K562 (cell line): ENCODE data around the gene AQP11. TPM values are rescaled to one million over a fixed set of nuclear protein-coding genes. Genes with fewer than 3 reads are reported as not detected.
A peak's percentile ranks its signal among the peaks of the same experiment; 100 is the strongest.

Experiments
- CLOCK ChIP-seq: fragments of 250-450 bp; sonication (Bioruptor Pico); IDR thresholded peaks from 2 replicates; pipeline ENCODE4 v1.4.0; 2020; ENCODE audit warnings: mild to moderate bottlenecking, moderate library complexity, borderline replicate concordance
- DLX4 ChIP-seq: fragments of 250-450 bp; sonication (Bioruptor Pico); IDR thresholded peaks from 2 replicates; pipeline ENCODE4 v1.6.1; 2021; ENCODE audit warnings: mild to moderate bottlenecking
- FIP1L1 ChIP-seq: fragments of 200-400 bp; formaldehyde crosslinking; IDR thresholded peaks from 2 replicates; pipeline ENCODE4 v1.6.1; 2018; ENCODE audit warnings: mild to moderate bottlenecking, low read depth, low read length; ENCODE audit not compliant: poor library complexity, severe bottlenecking
- GABPB1 ChIP-seq: sonication (generic); formaldehyde crosslinking; IDR thresholded peaks from 2 replicates; pipeline ENCODE4 v1.8.0; 2022; ENCODE audit warnings: mild to moderate bottlenecking, missing genetic modification reagents
- GATAD2B ChIP-seq: fragments of 450-650 bp; IDR thresholded peaks from 2 replicates; pipeline ENCODE4 v1.6.1; 2017; ENCODE audit warnings: mild to moderate bottlenecking, borderline replicate concordance
- GTF2F1 ChIP-seq: IDR thresholded peaks from 2 replicates; pipeline ENCODE4 v1.6.1; 2011; ENCODE audit warnings: low read depth, low read length, improper control_type of control experiment
- HBP1 ChIP-seq: fragments of 450-650 bp; formaldehyde crosslinking; IDR thresholded peaks from 2 replicates; pipeline ENCODE4 v1.4.0; 2022; ENCODE audit warnings: missing genetic modification characterization
- HCFC1 ChIP-seq: IDR thresholded peaks from 2 replicates; pipeline ENCODE4 v1.6.1; 2012; ENCODE audit warnings: low read depth, low read length, improper control_type of control experiment
- HNRNPL ChIP-seq: fragments of 200-400 bp; formaldehyde crosslinking; IDR thresholded peaks from 2 replicates; pipeline ENCODE4 v1.6.1; 2017; ENCODE audit warnings: low read depth, mild to moderate bottlenecking, low read length
- ILF3 ChIP-seq: fragments of 450-650 bp; IDR thresholded peaks from 2 replicates; pipeline ENCODE4 v1.6.1; 2018; ENCODE audit warnings: antibody characterized with exemption, mild to moderate bottlenecking, moderate library complexity, borderline replicate concordance
- KAT8 ChIP-seq: fragments of 450-650 bp; IDR thresholded peaks from 2 replicates; pipeline ENCODE4 v1.6.1; 2016; ENCODE audit warnings: low read depth, mild to moderate bottlenecking
- KLF13 ChIP-seq: fragments of 450-650 bp; IDR thresholded peaks from 2 replicates; pipeline ENCODE4 v1.6.1; 2016; ENCODE audit warnings: missing genetic modification characterization, low read depth, mild to moderate bottlenecking, missing compliant biosample characterization, moderate library complexity, borderline replicate concordance
- MAX ChIP-seq: sonication (generic); formaldehyde crosslinking; IDR thresholded peaks from 2 replicates; pipeline ENCODE4 v1.9.0; 2022; ENCODE audit warnings: mild to moderate bottlenecking, missing genetic modification reagents
- NFRKB ChIP-seq: fragments of 450-650 bp; IDR thresholded peaks from 2 replicates; pipeline ENCODE4 v1.6.1; 2016; ENCODE audit warnings: low read depth
- RBM39 ChIP-seq: fragments of 200-400 bp; formaldehyde crosslinking; optimal IDR thresholded peaks from 2 replicates; pipeline ENCODE3; 2018; ENCODE audit warnings: low read depth, low read length
- SRF ChIP-seq, 2 experiments: fragments of 250-450, 450-650 bp in 1 of 2; sonication (Bioruptor Pico) in 1 of 2; sonication (generic) in 1 of 2; formaldehyde crosslinking; IDR thresholded peaks; 2 replicates each; pipeline versions ENCODE4 v1.5.0 to v1.5.1; 2020 to 2022; ENCODE audit warnings: mild to moderate bottlenecking in 1 of 2, missing genetic modification reagents in 1 of 2
- TAF9B ChIP-seq: fragments of 450-650 bp; IDR thresholded peaks from 2 replicates; pipeline ENCODE4 v1.6.1; 2018; ENCODE audit warnings: mild to moderate bottlenecking; ENCODE audit not compliant: partially characterized antibody
- WHSC1 ChIP-seq: IDR thresholded peaks from one replicate; pipeline ENCODE4 v1.6.1; 2012; ENCODE audit warnings: low read length, control low read depth, inconsistent platforms
- ZNF324 ChIP-seq: fragments of 250-450 bp; sonication (Bioruptor Pico); IDR thresholded peaks from 2 replicates; pipeline ENCODE4 v1.4.0; 2020; ENCODE audit warnings: mild to moderate bottlenecking
- ZNF41 ChIP-seq: fragments of 250-450 bp; sonication (Bioruptor Pico); conservative IDR thresholded peaks from 2 replicates; pipeline ENCODE4 v1.4.0; 2020; ENCODE audit warnings: mild to moderate bottlenecking
- ZNF436 ChIP-seq: fragments of 250-450, 450-650 bp; sonication (Bioruptor Pico); formaldehyde crosslinking; IDR thresholded peaks from 2 replicates; pipeline ENCODE4 v1.7.0; 2020; ENCODE audit warnings: mild to moderate bottlenecking
- ZNF668 ChIP-seq: fragments of 250-450 bp; sonication (Bioruptor Pico); IDR thresholded peaks from 2 replicates; pipeline ENCODE4 v1.8.0; 2022; ENCODE audit warnings: mild to moderate bottlenecking, inconsistent platforms
- ZNF717 ChIP-seq: fragments of 250-450 bp; sonication (Bioruptor Pico); IDR thresholded peaks from 2 replicates; pipeline ENCODE4 v1.5.0; 2021
- ZNF79 ChIP-seq: fragments of 250-450 bp; sonication (Bioruptor Pico); IDR thresholded peaks from 2 replicates; pipeline ENCODE4 v1.4.0; 2020; ENCODE audit warnings: low read depth, mild to moderate bottlenecking, moderate library complexity
- polyA plus RNA-seq, 8 experiments: library from polyadenylated mRNA; depleted of rRNA in 4 of 8; stranded (reverse) in 5 of 8; unstranded in 3 of 8; fragments of >200 nt; fragmentation: Nextera tagmentation in 2 of 8; fragmentation: Illumina TruSeq in 1 of 8; extraction: Ambion mirVana in 2 of 8; extraction: Trizol in 1 of 8; gene quantifications; 2 replicates each; pipeline versions ENCODE4 v1.2.1 to v1.2.3, GENCODE V29; 2011 to 2014; ENCODE audit warnings: inconsistent platforms in 1 of 8, missing spikeins in 1 of 8
- total RNA-seq, 7 experiments: library from RNA; depleted of rRNA in 6 of 7; stranded (reverse); fragments of >200 nt in 6 of 7; fragmentation: Illumina TruSeq in 2 of 7; extraction: Trizol in 2 of 7; gene quantifications; 2 replicates each; pipeline versions ENCODE4 v1.2.1 to v1.2.3, GENCODE V29; 2011 to 2021; ENCODE audit warnings: low replicate concordance in 1 of 7

Gene AQP11
- total and polyA plus RNA-seq, 9 of the 15 experiments (the other 6 are each of a cell fraction or from before 2014, with no cell fraction given): 0.09 to 1.0 (median 0.36) TPM

GRCh38 chr11:77589521-77590193 is at the start of gene AQP11 (continued):
- no peak for TF ChIP-seq ZNF79
- no peak for TF ChIP-seq NFRKB
- TF ChIP-seq ILF3: no peak
- no peak for TF ChIP-seq KAT8
- TF ChIP-seq MAX (CRISPR knock-in tag): peak; percentile 41; the same call in 1 of the 2 replicates
- TF ChIP-seq CLOCK (CRISPR knock-in tag): no peak
- TF ChIP-seq GABPB1 (CRISPR knock-in tag): peak; percentile 42; the same call in 1 of the 2 replicates
- no peak for TF ChIP-seq ZNF717 (CRISPR knock-in tag)
- no peak for TF ChIP-seq KLF13 (tag)
- TF ChIP-seq HCFC1: peak; percentile 23; the same call in 1 of the 2 replicates
- no peak for TF ChIP-seq ZNF41 (CRISPR knock-in tag)
- no peak for TF ChIP-seq ZNF324
- TF ChIP-seq SRF (CRISPR knock-in tag; IDR thresholded peaks at IDR 0.05): no peak
- TF ChIP-seq GTF2F1: no peak
- 0 out of 2 replicates have a peak, but pooled peaks have one; percentile 30 for TF ChIP-seq HNRNPL
- TF ChIP-seq ZNF436 (CRISPR knock-in tag): no peak
- no peak for TF ChIP-seq ZNF668 (CRISPR knock-in tag)
- no peak for TF ChIP-seq WHSC1
- TF ChIP-seq HBP1 (CRISPR knock-in tag): no peak
- TF ChIP-seq DLX4: no peak
- no peak for TF ChIP-seq TAF9B
- TF ChIP-seq FIP1L1: no peak
- no peak for TF ChIP-seq GATAD2B
- TF ChIP-seq RBM39: no peak
